ENCODE results near the gene AIG1. TPM values are rescaled to one million over a fixed set of nuclear protein-coding genes. Genes with fewer than 3 reads are reported as not detected.
"Not testable (repeated sequence)": the region's sequence is repeated elsewhere in the genome, so short reads cannot be mapped to it uniquely, and the experiment has no call there.

Gene AIG1
- total RNA-seq, 2 experiments from 2014 or later = 16.1 to 20.0 TPM

DNA sequence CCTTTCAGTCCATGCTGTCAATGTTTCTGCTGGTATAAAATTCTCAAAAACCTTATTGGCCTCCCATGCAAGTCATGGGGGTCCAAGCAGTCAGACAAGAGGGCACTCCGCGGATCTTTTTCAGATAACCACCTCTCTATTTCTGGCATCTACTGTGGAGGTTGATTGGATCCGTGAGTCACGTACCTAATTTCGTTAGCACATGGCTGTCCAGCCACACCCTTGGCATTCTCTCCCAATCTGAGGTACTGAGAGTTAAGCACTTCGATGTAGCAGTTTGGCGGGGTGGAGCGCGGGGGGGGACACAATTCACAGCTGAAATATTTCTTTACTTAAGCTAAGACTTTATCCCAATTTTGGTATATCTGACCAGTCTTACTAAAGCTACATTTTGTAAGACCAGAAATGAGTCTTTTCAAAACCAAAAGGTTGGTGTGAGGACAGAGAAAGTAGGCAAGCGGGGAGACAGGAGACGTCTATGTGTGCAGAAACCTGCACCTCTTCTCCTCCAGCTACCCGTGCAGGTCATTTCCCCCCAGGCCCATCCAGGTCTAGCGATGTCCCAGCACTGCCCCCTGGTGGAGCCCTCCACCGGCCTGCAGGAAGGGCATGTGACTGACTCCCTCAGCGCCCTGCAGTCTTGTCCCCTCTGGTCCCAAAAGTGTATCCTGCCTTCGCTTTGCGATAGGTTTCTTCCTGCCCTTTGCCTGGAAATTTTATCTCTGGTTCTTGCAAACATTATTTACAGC lies 276.7 kb downstream of the AIG1 start:
- no peaks in the 10 kb centered on the region for H3K27me3 Mint-ChIP-seq
- TF ChIP-seq, protein P1, sequence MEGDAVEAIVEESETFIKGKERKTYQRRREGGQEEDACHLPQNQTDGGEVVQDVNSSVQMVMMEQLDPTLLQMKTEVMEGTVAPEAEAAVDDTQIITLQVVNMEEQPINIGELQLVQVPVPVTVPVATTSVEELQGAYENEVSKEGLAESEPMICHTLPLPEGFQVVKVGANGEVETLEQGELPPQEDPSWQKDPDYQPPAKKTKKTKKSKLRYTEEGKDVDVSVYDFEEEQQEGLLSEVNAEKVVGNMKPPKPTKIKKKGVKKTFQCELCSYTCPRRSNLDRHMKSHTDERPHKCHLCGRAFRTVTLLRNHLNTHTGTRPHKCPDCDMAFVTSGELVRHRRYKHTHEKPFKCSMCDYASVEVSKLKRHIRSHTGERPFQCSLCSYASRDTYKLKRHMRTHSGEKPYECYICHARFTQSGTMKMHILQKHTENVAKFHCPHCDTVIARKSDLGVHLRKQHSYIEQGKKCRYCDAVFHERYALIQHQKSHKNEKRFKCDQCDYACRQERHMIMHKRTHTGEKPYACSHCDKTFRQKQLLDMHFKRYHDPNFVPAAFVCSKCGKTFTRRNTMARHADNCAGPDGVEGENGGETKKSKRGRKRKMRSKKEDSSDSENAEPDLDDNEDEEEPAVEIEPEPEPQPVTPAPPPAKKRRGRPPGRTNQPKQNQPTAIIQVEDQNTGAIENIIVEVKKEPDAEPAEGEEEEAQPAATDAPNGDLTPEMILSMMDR (IDR thresholded peaks at IDR 0.05) = peak; percentile 46
- DNase-seq (peak; percentile 70), ATAC-seq (peak; percentile 71)
- peaks cover 9% of the 10 kb centered on the region for H3K4me1 Mint-ChIP-seq (ENCODE audit: low read depth)
- ChIA-PET POLR2A (interaction anchor here (0.6 kb wide), 1 partner anchor 206 kb away, joined by 3 read pairs; no protein-coding TSS in a partner anchor), CTCF (interaction anchor here (0.6 to 2.5 kb wide), 23 partner anchors 10 to 950 kb away, joined by 3 to 14 read pairs (median 3); no protein-coding TSS in a partner anchor)
- no peaks in the 10 kb centered on the region for H3K9me3 Mint-ChIP-seq
- no peak overlapping the region for H3K4me3 Mint-ChIP-seq
- no peak overlapping the region for H3K27ac Mint-ChIP-seq
- peaks cover 2% of the 10 kb centered on the region for H3K36me3 Mint-ChIP-seq (ENCODE audit: low read depth)
- intact Hi-C loops (cut with micrococcal nuclease) = no loop called here

DNA sequence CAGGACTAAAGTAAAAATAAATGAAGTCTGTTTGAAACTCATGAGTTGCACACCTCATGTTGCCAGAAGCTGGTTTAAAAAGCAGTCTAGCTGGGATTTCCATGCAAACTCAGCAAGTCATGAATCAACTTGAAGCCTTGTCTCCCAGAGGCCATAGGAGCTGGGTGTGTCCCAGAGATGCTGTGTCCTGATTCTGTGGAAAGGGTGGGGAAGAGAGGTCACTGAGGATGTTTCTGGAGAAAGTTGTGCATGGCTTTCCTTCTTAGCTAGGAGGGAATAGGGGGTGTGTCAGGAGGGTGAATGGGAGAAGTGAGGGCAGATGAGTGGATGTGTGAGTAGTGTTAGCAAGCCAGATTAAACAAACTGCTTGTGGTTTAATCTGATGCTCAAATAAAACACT lies 278.5 kb downstream of the AIG1 start:
- H3K36me3 Mint-ChIP-seq (ENCODE audit: low read depth) = peaks cover 2% of the 10 kb centered on the region
- H3K27me3 Mint-ChIP-seq = no peaks in the 10 kb centered on the region
- ChIA-PET CTCF (interaction anchor here (1.1 to 2.2 kb wide), 3 partner anchors 19 to 864 kb away, joined by 3 to 7 read pairs (median 5); no protein-coding TSS in a partner anchor), POLR2A (interaction anchor here (0.6 kb wide), 1 partner anchor 348 kb away, joined by 3 read pairs; no protein-coding TSS in a partner anchor)
- intact Hi-C loops (cut with micrococcal nuclease) = no loop called here
- no peaks in the 10 kb centered on the region for H3K9me3 Mint-ChIP-seq
- no peak overlapping the region for H3K4me3 Mint-ChIP-seq
- TF ChIP-seq, protein P1 (IDR thresholded peaks at IDR 0.05) = no peak
- DNase-seq (no peak), ATAC-seq (no peak)
- H3K27ac Mint-ChIP-seq = no peak overlapping the region
- peaks cover 9% of the 10 kb centered on the region for H3K4me1 Mint-ChIP-seq (ENCODE audit: low read depth)

- intact Hi-C loops (cut with micrococcal nuclease); H3K27me3 Mint-ChIP-seq; H3K27ac Mint-ChIP-seq; H3K4me1 Mint-ChIP-seq (ENCODE audit: low read depth); DNase-seq; H3K9me3 Mint-ChIP-seq; H3K4me3 Mint-ChIP-seq; H3K36me3 Mint-ChIP-seq (ENCODE audit: low read depth); CTCF ChIA-PET; ATAC-seq; POLR2A ChIA-PET: not testable (repeated sequence)
These were observed 284.8 kb downstream of the AIG1 start for GRCh38 chr6:143345477-143345876.

DNA sequence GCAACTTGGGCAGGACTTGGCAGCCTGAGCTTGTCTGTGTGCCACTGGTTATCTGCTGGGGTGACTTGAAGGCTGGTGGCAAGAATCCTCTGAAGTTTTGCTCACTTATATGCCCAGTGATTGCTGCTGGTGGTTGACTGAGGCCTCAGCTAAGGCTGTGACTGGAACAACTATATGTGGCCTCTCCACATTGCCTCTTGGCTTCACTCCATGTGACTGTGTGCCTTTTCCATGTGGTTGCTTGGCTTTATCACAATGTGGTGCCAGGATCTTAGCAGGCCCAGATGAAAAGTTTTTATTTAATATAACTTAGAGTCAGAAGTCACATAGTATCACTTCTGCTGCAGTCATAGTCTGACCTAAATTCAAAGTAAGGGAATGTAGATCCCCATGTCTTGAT lies 285.3 kb downstream of the AIG1 start:
- Mint-ChIP-seq H3K9me3 (no peaks in the 10 kb centered on the region), H3K4me1 (ENCODE audit: low read depth) (no peaks in the 10 kb centered on the region), H3K27me3 (peaks cover 3% of the 10 kb centered on the region), H3K4me3 (no peak overlapping the region), H3K27ac (no peak overlapping the region), H3K36me3 (ENCODE audit: low read depth) (no peaks in the 10 kb centered on the region)
- CTCF ChIA-PET = no interaction called here
- intact Hi-C loops (cut with micrococcal nuclease) = no loop called here
- ATAC-seq = no peak
- DNase-seq = no peak
- TF ChIP-seq, protein P1 (IDR thresholded peaks at IDR 0.05) = no peak
- POLR2A ChIA-PET = no interaction called here

DNA sequence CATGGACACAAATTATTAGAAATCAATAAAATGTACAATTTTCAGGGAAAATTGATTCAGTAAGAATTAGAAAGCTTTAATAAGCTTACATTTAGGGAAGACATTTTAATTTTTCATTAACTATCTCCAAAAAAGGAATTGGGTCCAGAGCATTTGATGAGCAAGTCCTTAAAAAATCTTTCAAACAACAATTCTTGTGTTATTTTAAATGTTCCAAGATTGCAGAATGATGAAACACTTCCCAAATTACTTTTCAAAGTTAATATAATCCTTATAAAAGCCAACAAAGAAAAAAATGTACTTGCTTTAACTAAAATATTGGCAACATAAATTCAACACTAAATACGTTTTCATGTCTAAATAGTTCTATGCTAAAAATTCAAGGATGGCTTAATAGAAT lies 287.8 kb downstream of the AIG1 start:
- Mint-ChIP-seq H3K27ac (no peak overlapping the region), H3K4me3 (no peak overlapping the region), H3K9me3 (peaks cover 13% of the 10 kb centered on the region), H3K27me3 (peaks cover 6% of the 10 kb centered on the region), H3K36me3 (ENCODE audit: low read depth) (peaks cover 4% of the 10 kb centered on the region), H3K4me1 (ENCODE audit: low read depth) (no peaks in the 10 kb centered on the region)
- no peak for ATAC-seq
- TF ChIP-seq, protein P1 (IDR thresholded peaks at IDR 0.05) = no peak
- CTCF ChIA-PET = interaction anchor here (1.5 to 1.9 kb wide), 2 partner anchors 11 to 58 kb away, joined by 3 to 7 read pairs; no protein-coding TSS in a partner anchor
- DNase-seq = no peak
- POLR2A ChIA-PET = no interaction called here
- intact Hi-C loops (cut with micrococcal nuclease) = no loop called here

Data from activated CD8-positive, alpha-beta T cell treated with anti-CD3 and anti-CD28 coated beads for 36 hours (primary cell).